HepG2 (cell line): ENCODE measurements around the gene SULT2B1. TPM values are rescaled to one million over a fixed set of nuclear protein-coding genes. Genes with fewer than 3 reads are reported as not detected.
A peak's percentile ranks its signal among the peaks of the same experiment; 100 is the strongest.

ENCODE experiments used
- AGO1 ChIP-seq: fragments of 200-400 bp; formaldehyde crosslinking; IDR thresholded peaks from 2 replicates; pipeline ENCODE4 v1.6.1; 2017; ENCODE audit warnings: mild to moderate bottlenecking, low read depth, low read length, moderate library complexity; ENCODE audit not compliant: poor library complexity, severe bottlenecking
- CREM ChIP-seq, 2 experiments: sonication (generic) in 1 of 2; formaldehyde crosslinking in 1 of 2; IDR thresholded peaks; 2 replicates each; pipeline versions ENCODE4 v1.4.0 to v1.6.1; 2016 to 2020; ENCODE audit warnings: antibody characterized with exemption in 1 of 2, mild to moderate bottlenecking in 1 of 2, missing genetic modification reagents in 1 of 2
- DMTF1 ChIP-seq: sonication (generic); formaldehyde crosslinking; IDR thresholded peaks from 2 replicates; pipeline ENCODE4 v1.4.0; 2020; ENCODE audit warnings: mild to moderate bottlenecking, missing genetic modification reagents
- ELF1 ChIP-seq: sonication (generic); formaldehyde crosslinking; IDR thresholded peaks from 2 replicates; pipeline ENCODE4 v1.4.0; 2020; ENCODE audit warnings: missing genetic modification reagents
- FOXO1 ChIP-seq: sonication (generic); formaldehyde crosslinking; IDR thresholded peaks from 2 replicates; pipeline ENCODE4 v1.4.0; 2020; ENCODE audit warnings: missing genetic modification reagents
- GPBP1L1 ChIP-seq: sonication (generic); formaldehyde crosslinking; IDR thresholded peaks from 2 replicates; pipeline ENCODE4 v1.5.0; 2020; ENCODE audit warnings: mild to moderate bottlenecking, missing genetic modification reagents
- SP2 ChIP-seq: sonication (generic); formaldehyde crosslinking; IDR thresholded peaks from 2 replicates; pipeline ENCODE4 v1.5.1; 2020; ENCODE audit warnings: mild to moderate bottlenecking, missing genetic modification reagents
- TFDP2 ChIP-seq: sonication (generic); formaldehyde crosslinking; IDR thresholded peaks from 2 replicates; pipeline ENCODE4 v1.4.0; 2020; ENCODE audit warnings: missing genetic modification reagents
- ZBED4 ChIP-seq: sonication (generic); formaldehyde crosslinking; IDR thresholded peaks from 2 replicates; pipeline ENCODE4 v1.4.0; 2020; ENCODE audit warnings: missing genetic modification reagents, borderline replicate concordance
- ZKSCAN5 ChIP-seq: sonication (generic); formaldehyde crosslinking; IDR thresholded peaks from 2 replicates; pipeline ENCODE4 v1.5.1; 2020; ENCODE audit warnings: mild to moderate bottlenecking, missing genetic modification reagents
- ZNF232 ChIP-seq: sonication (generic); formaldehyde crosslinking; IDR thresholded peaks from 2 replicates; pipeline ENCODE4 v1.4.0; 2020; ENCODE audit warnings: missing genetic modification reagents, borderline replicate concordance
- ZNF274 ChIP-seq: sonication (generic); formaldehyde crosslinking; IDR thresholded peaks from 2 replicates; pipeline ENCODE4 v1.5.1; 2020; ENCODE audit warnings: mild to moderate bottlenecking, missing genetic modification reagents
- ZNF383 ChIP-seq: sonication (generic); formaldehyde crosslinking; IDR thresholded peaks from 2 replicates; pipeline ENCODE4 v1.4.0; 2020; ENCODE audit warnings: missing genetic modification reagents, mild to moderate bottlenecking, borderline replicate concordance
- ZNF570 ChIP-seq: sonication (generic); formaldehyde crosslinking; IDR thresholded peaks from 2 replicates; pipeline ENCODE4 v1.4.0; 2020; ENCODE audit warnings: mild to moderate bottlenecking, missing genetic modification reagents, borderline replicate concordance
- ZNF607 ChIP-seq: sonication (generic); formaldehyde crosslinking; IDR thresholded peaks from 2 replicates; pipeline ENCODE4 v1.5.1; 2020; ENCODE audit warnings: missing genetic modification reagents, mild to moderate bottlenecking, borderline replicate concordance
- ZNF782 ChIP-seq: sonication (generic); formaldehyde crosslinking; IDR thresholded peaks from 2 replicates; pipeline ENCODE4 v1.4.0; 2020; ENCODE audit warnings: missing genetic modification reagents, mild to moderate bottlenecking, borderline replicate concordance
- ZNF784 ChIP-seq: sonication (generic); formaldehyde crosslinking; IDR thresholded peaks from 2 replicates; pipeline ENCODE4 v1.5.1; 2020; ENCODE audit warnings: missing genetic modification reagents, mild to moderate bottlenecking, borderline replicate concordance
- ZSCAN21 ChIP-seq: sonication (generic); formaldehyde crosslinking; IDR thresholded peaks from 2 replicates; pipeline ENCODE4 v1.8.0; 2022; ENCODE audit warnings: mild to moderate bottlenecking, missing genetic modification reagents, moderate library complexity, borderline replicate concordance
- polyA plus RNA-seq, 8 experiments: library from polyadenylated mRNA; depleted of rRNA in 3 of 8; stranded (reverse) in 7 of 8; unstranded in 1 of 8; fragments of >200 nt; fragmentation: Illumina TruSeq in 4 of 8; extraction: Trizol in 4 of 8; gene quantifications; 2 replicates each; pipeline versions ENCODE4 v1.2.1 to v1.2.3, GENCODE V29; 2011 to 2016; ENCODE audit warnings: low read depth in 4 of 8, missing spikeins in 1 of 8, mixed read lengths in 1 of 8; ENCODE audit not compliant: insufficient read depth in 1 of 8
- total RNA-seq, 5 experiments: library from RNA; depleted of rRNA; stranded (reverse); fragments of >200 nt; fragmentation: Illumina TruSeq; extraction: Trizol; gene quantifications; 2 replicates each; pipeline ENCODE4 v1.2.3, GENCODE V29; 2016; ENCODE audit warnings: low read depth in 1 of 5

Gene SULT2B1
- total and polyA plus RNA-seq, 2 of the 13 experiments (the other 11 are each of a cell fraction or from before 2014, with no cell fraction given) = 0.13 TPM; not detected in 1

- TF ChIP-seq DMTF1 (CRISPR knock-in tag) = no peak
- TF ChIP-seq ZBED4 (CRISPR knock-in tag) = no peak
- TF ChIP-seq ZNF782 (CRISPR knock-in tag) = no peak
- TF ChIP-seq ZNF274 (CRISPR knock-in tag) = 0 out of 2 replicates have a peak, but pooled peaks have one; percentile 32
- no peak for TF ChIP-seq ZNF570 (CRISPR knock-in tag)
- TF ChIP-seq ZNF232 = no peak
- TF ChIP-seq TFDP2 = no peak
- no peak for TF ChIP-seq AGO1
- TF ChIP-seq FOXO1 (CRISPR knock-in tag) = no peak
- TF ChIP-seq CREM (IDR thresholded peaks at IDR 0.05) = peak; percentile 69
- TF ChIP-seq CREM (CRISPR knock-in tag; IDR thresholded peaks at IDR 0.05) = no peak
- TF ChIP-seq ZSCAN21 (CRISPR knock-in tag) = no peak
- no peak for TF ChIP-seq ZNF383 (CRISPR knock-in tag)
- peak; percentile 60 for TF ChIP-seq ELF1 (CRISPR knock-in tag)
- TF ChIP-seq ZNF784 (CRISPR knock-in tag) = no peak
- no peak for TF ChIP-seq ZKSCAN5 (CRISPR knock-in tag)
- TF ChIP-seq SP2 = peak; percentile 19; the same call in 1 of the 2 replicates
- no peak for TF ChIP-seq GPBP1L1 (CRISPR knock-in tag)
- TF ChIP-seq ZNF607 (CRISPR knock-in tag) = 0 out of 2 replicates have a peak, but pooled peaks have one; percentile 24
Measured at GRCh38 chr19:48513289-48514122, 38.5 kb upstream of the SULT2B1 start (continued).
